H1 (cell line): ENCODE data around the gene STAG1. TPM values are rescaled to one million over a fixed set of nuclear protein-coding genes. Genes with fewer than 3 reads are reported as not detected.

ENCODE experiments used
- CTCF ChIA-PET: fragments of 300-600 bp; sonication (Branson Sonifier 250); formaldehyde crosslinking; loops from one replicate; lab custom pipeline; 2021; ENCODE audit not compliant: partially characterized antibody; lab: Charles Lee
- POLR2A ChIA-PET: fragments of 300-600 bp; sonication (Branson Sonifier 250); formaldehyde crosslinking; loops from one replicate; lab custom pipeline; 2021; ENCODE audit warnings: inconsistent platforms; ENCODE audit not compliant: partially characterized antibody; lab: Charles Lee
- DNase-seq, 2 experiments: peaks; one replicate each; pipeline versions ENCODE4 v3.0.0 to v3.0.0-alpha.2; 2010 to 2022; ENCODE audit warnings: low spot score in 2 of 2, low read depth in 1 of 2, mixed read lengths in 1 of 2
- FAIRE-seq: peaks from 2 replicates; lab custom pipeline; 2011; peaks lifted over from hg19 to GRCh38; lab: Jason Lieb, UNC
- H2AFZ ChIP-seq: 2 replicates; pipeline ENCODE4 v1.8.1; 2012; ENCODE audit warnings: low read length, inconsistent platforms
- H2AK5ac ChIP-seq: 2 replicates; pipeline ENCODE4 v1.6.1; 2013; ENCODE audit warnings: low read depth, low read length
- H2BK120ac ChIP-seq: replicated peaks from 2 replicates; pipeline ENCODE3; 2013; ENCODE audit warnings: low read depth, low read length, inconsistent platforms
- H2BK12ac ChIP-seq: 2 replicates; pipeline ENCODE4 v1.6.1; 2013; ENCODE audit warnings: low read depth, low read length
- H2BK15ac ChIP-seq: 2 replicates; pipeline ENCODE4 v1.6.1; 2013; ENCODE audit warnings: low read length
- H2BK20ac ChIP-seq: 2 replicates; pipeline ENCODE4 v1.6.1; 2013; ENCODE audit warnings: low read length
- H2BK5ac ChIP-seq: 2 replicates; pipeline ENCODE4 v1.6.1; 2013; ENCODE audit warnings: low read depth, low read length
- H3K14ac ChIP-seq: 2 replicates; pipeline ENCODE4 v1.6.1; 2013; ENCODE audit warnings: inconsistent platforms; ENCODE audit not compliant: insufficient read length
- H3K18ac ChIP-seq: 2 replicates; pipeline ENCODE4 v1.6.1; 2013; ENCODE audit warnings: low read length; ENCODE audit errors: extremely low read depth
- H3K23ac ChIP-seq: 2 replicates; pipeline ENCODE4 v1.6.1; 2013; ENCODE audit warnings: inconsistent platforms; ENCODE audit not compliant: insufficient read length
- H3K23me2 ChIP-seq: 2 replicates; pipeline ENCODE4 v1.6.1; 2013; ENCODE audit warnings: low read depth, low read length
- H3K27ac ChIP-seq: 2 replicates; pipeline ENCODE4 v1.6.1; 2011; ENCODE audit warnings: low read depth, low read length, inconsistent platforms
- H3K27me3 ChIP-seq, 4 experiments: replicated peaks in 1 of 4; 1 replicate in 1 of 4; 2 replicates in 3 of 4; pipeline versions ENCODE4 v1.6.1 to v1.8.1; 2011 to 2013; ENCODE audit warnings: low read length in 3 of 4, mild to moderate bottlenecking in 3 of 4, inconsistent platforms in 2 of 4, mixed read lengths in 2 of 4, moderate library complexity in 1 of 4; ENCODE audit not compliant: control insufficient read depth in 3 of 4, insufficient read depth in 3 of 4; ENCODE audit errors: extremely low read depth in 1 of 4
- H3K36me3 ChIP-seq, 4 experiments: 2 replicates each; pipeline versions ENCODE4 v1.6.1 to v1.8.1; 2011 to 2013; ENCODE audit warnings: mild to moderate bottlenecking in 4 of 4, low read length in 3 of 4, moderate library complexity in 2 of 4, control low read depth in 1 of 4, inconsistent platforms in 1 of 4; ENCODE audit not compliant: insufficient read depth in 4 of 4, control insufficient read depth in 2 of 4
- H3K4ac ChIP-seq: replicated peaks from 2 replicates; pipeline ENCODE3; 2013; ENCODE audit warnings: low read length, low read depth, mixed read lengths, inconsistent platforms; ENCODE audit not compliant: insufficient read length
- H3K4me1 ChIP-seq, 4 experiments: replicated peaks in 1 of 4; 1 replicate in 1 of 4; 2 replicates in 3 of 4; pipeline versions ENCODE4 v1.6.1 to v1.8.1; 2011 to 2013; ENCODE audit warnings: low read length in 3 of 4, inconsistent platforms in 2 of 4, mixed read lengths in 1 of 4; ENCODE audit not compliant: insufficient read depth in 4 of 4, control insufficient read depth in 3 of 4
- H3K4me2 ChIP-seq, 2 experiments: 2 replicates each; pipeline versions ENCODE4 v1.6.1 to v1.8.1; 2011 to 2013; ENCODE audit warnings: low read depth in 2 of 2, low read length in 2 of 2, control low read depth in 1 of 2, inconsistent platforms in 1 of 2, mild to moderate bottlenecking in 1 of 2; ENCODE audit not compliant: insufficient read depth in 1 of 2
- H3K4me3 ChIP-seq, 4 experiments: fragments of 200-600, 300-600 bp in 1 of 4; sonication (generic), shearing (Covaris generic), sonication (Bioruptor Twin) in 1 of 4; 2 replicates each; pipeline versions ENCODE4 v1.5.1 to v1.8.1; 2011 to 2016; ENCODE audit warnings: low read length in 4 of 4, low read depth in 3 of 4, control low read depth in 2 of 4, inconsistent platforms in 2 of 4, mild to moderate bottlenecking in 2 of 4, mixed read lengths in 1 of 4, moderate library complexity in 1 of 4; ENCODE audit not compliant: insufficient read depth in 2 of 4; ENCODE audit errors: extremely low read depth in 1 of 4
- H3K56ac ChIP-seq: replicated peaks from 2 replicates; pipeline ENCODE3; 2013; ENCODE audit warnings: low read depth, mild to moderate bottlenecking, mixed read lengths, low read length, inconsistent platforms; ENCODE audit not compliant: insufficient read length
- H3K79me1 ChIP-seq: 2 replicates; pipeline ENCODE4 v1.6.1; 2013; ENCODE audit warnings: low read depth, low read length, control low read depth
- H3K79me2 ChIP-seq, 2 experiments: 2 replicates each; pipeline versions ENCODE4 v1.6.1 to v1.8.1; 2012 to 2013; ENCODE audit warnings: low read length in 2 of 2, mild to moderate bottlenecking in 2 of 2, inconsistent platforms in 1 of 2; ENCODE audit not compliant: insufficient read depth in 2 of 2, control insufficient read depth in 1 of 2
- H3K9ac ChIP-seq, 4 experiments: replicated peaks in 1 of 4; 1 replicate in 1 of 4; 2 replicates in 3 of 4; pipeline versions ENCODE4 v1.6.1 to v1.8.1; 2011 to 2013; ENCODE audit warnings: low read depth in 3 of 4, low read length in 3 of 4, control low read depth in 2 of 4, mild to moderate bottlenecking in 2 of 4, moderate library complexity in 2 of 4, inconsistent platforms in 1 of 4; ENCODE audit errors: extremely low read depth in 1 of 4
- H3K9me3 ChIP-seq, 2 experiments: 2 replicates each; pipeline versions ENCODE4 v1.6.1 to v1.8.1; 2012 to 2013; ENCODE audit warnings: mild to moderate bottlenecking in 2 of 2, moderate library complexity in 2 of 2, control low read depth in 1 of 2, inconsistent platforms in 1 of 2, low read depth in 1 of 2, low read length in 1 of 2, mixed read lengths in 1 of 2; ENCODE audit not compliant: insufficient read depth in 2 of 2
- H4K20me1 ChIP-seq, 2 experiments: replicated peaks in 1 of 2; 2 replicates each; pipeline versions ENCODE3 to v1.8.1; 2011 to 2013; ENCODE audit warnings: inconsistent platforms in 2 of 2, low read length in 2 of 2, mild to moderate bottlenecking in 1 of 2; ENCODE audit not compliant: insufficient read depth in 2 of 2, control insufficient read depth in 1 of 2
- H4K5ac ChIP-seq: 2 replicates; pipeline ENCODE4 v1.6.1; 2013; ENCODE audit warnings: low read length, low read depth, mixed read lengths, inconsistent platforms; ENCODE audit not compliant: insufficient read length
- H4K8ac ChIP-seq: 2 replicates; pipeline ENCODE4 v1.8.0; 2013; ENCODE audit warnings: mild to moderate bottlenecking, moderate library complexity, low read length, inconsistent platforms; ENCODE audit not compliant: insufficient read depth; ENCODE audit errors: extremely low read depth
- H4K91ac ChIP-seq: replicated peaks from 2 replicates; pipeline ENCODE3; 2013; ENCODE audit warnings: low read length, mixed read lengths, inconsistent platforms; ENCODE audit not compliant: insufficient read length
- BCL11A ChIP-seq, 2 experiments: IDR thresholded peaks; one replicate each; pipeline ENCODE4 v1.6.1; 2011; ENCODE audit warnings: low read depth in 2 of 2, low read length in 2 of 2, mild to moderate bottlenecking in 2 of 2
- BRCA1 ChIP-seq: IDR thresholded peaks from 2 replicates; pipeline ENCODE4 v1.6.1; 2012; ENCODE audit warnings: low read depth, low read length, improper control_type of control experiment
- CREB1 ChIP-seq: IDR thresholded peaks from 2 replicates; pipeline ENCODE4 v1.6.1; 2012; ENCODE audit warnings: inconsistent platforms
- HDAC2 ChIP-seq, 2 experiments: fragments of 300-600 bp in 1 of 2; sonication (generic) in 1 of 2; IDR thresholded peaks; 2 replicates each; pipeline ENCODE4 v1.6.1; 2011 to 2012; ENCODE audit warnings: low read depth in 2 of 2, low read length in 2 of 2, mild to moderate bottlenecking in 2 of 2, moderate library complexity in 2 of 2, borderline replicate concordance in 1 of 2, inconsistent platforms in 1 of 2
- KDM1A ChIP-seq: fragments of 200-600, 300-600 bp; sonication (generic); IDR thresholded peaks from 2 replicates; pipeline ENCODE4 v1.7.1; 2016; ENCODE audit warnings: mild to moderate bottlenecking, low read length, borderline replicate concordance
- RBBP5 ChIP-seq: IDR thresholded peaks from 2 replicates; pipeline ENCODE4 v1.7.1; 2012; ENCODE audit warnings: low read depth, mild to moderate bottlenecking, inconsistent platforms, low read length, moderate library complexity, borderline replicate concordance
- TAF1 ChIP-seq: IDR thresholded peaks from 2 replicates; pipeline ENCODE4 v1.6.1; 2011; ENCODE audit warnings: mild to moderate bottlenecking, low read depth, low read length
- TAF7 ChIP-seq: optimal IDR thresholded peaks from 2 replicates; pipeline ENCODE3; 2011; ENCODE audit warnings: low read depth, mild to moderate bottlenecking, inconsistent platforms, low read length, moderate library complexity, borderline replicate concordance
- WGBS, 2 experiments: shearing (Covaris generic) in 1 of 2; methylation state at CpG; one replicate each; pipeline versions ENCODE4 v1.1.6 to v1.1.7; 2013 to 2015; ENCODE audit warnings: low lambda C conversion rate in 2 of 2, mixed read lengths in 2 of 2, inconsistent platforms in 1 of 2, low coverage in 1 of 2, missing lambda C conversion rate in 1 of 2; ENCODE audit not compliant: insufficient replicate concordance in 2 of 2, insufficient coverage in 1 of 2, insufficient read length in 1 of 2; ENCODE audit errors: extremely low coverage in 1 of 2, missing lambda C conversion rate in 1 of 2; 5-methylcytosine and 5-hydroxymethylcytosine counted together
- polyA plus RNA-seq, 7 experiments: library from polyadenylated mRNA; depleted of rRNA in 3 of 7; stranded (reverse) in 5 of 7; unstranded in 2 of 7; fragments of >200 nt in 5 of 7; fragments of 200-250 nt in 2 of 7; gene quantifications; 1 replicate in 5 of 7; 2 replicates in 1 of 7; 4 replicates in 1 of 7; pipeline versions ENCODE4 v1.2.1 to v1.2.3, GENCODE V29; 2011 to 2013; ENCODE audit warnings: missing spikeins in 2 of 7, mixed read lengths in 2 of 7
- total RNA-seq: library from RNA; stranded (reverse); fragmentation: NEBNext Ultra II Directional; extraction: Animal tissue kit (Norgen Biotek cat#: 25700); gene quantifications from 2 replicates; pipeline ENCODE4 v1.2.1, GENCODE V29; 2021
- TF ChIP-seq, protein P1 (sequence below), 3 experiments: IDR thresholded peaks; 1 replicate in 2 of 3; 2 replicates in 1 of 3; pipeline versions ENCODE4 v1.5.1 to v1.6.1; 2011; ENCODE audit warnings: low read length in 3 of 3, mild to moderate bottlenecking in 3 of 3, inconsistent platforms in 2 of 3, low read depth in 1 of 3, moderate library complexity in 1 of 3; ENCODE audit not compliant: insufficient read depth in 1 of 3; ENCODE audit errors: control extremely low read depth in 1 of 3

STAG1 gene
- total and polyA plus RNA-seq, 2 of the 8 experiments (the other 6 are each of a cell fraction or from before 2014, with no cell fraction given): 4.6 to 23.4 TPM

DNA sequence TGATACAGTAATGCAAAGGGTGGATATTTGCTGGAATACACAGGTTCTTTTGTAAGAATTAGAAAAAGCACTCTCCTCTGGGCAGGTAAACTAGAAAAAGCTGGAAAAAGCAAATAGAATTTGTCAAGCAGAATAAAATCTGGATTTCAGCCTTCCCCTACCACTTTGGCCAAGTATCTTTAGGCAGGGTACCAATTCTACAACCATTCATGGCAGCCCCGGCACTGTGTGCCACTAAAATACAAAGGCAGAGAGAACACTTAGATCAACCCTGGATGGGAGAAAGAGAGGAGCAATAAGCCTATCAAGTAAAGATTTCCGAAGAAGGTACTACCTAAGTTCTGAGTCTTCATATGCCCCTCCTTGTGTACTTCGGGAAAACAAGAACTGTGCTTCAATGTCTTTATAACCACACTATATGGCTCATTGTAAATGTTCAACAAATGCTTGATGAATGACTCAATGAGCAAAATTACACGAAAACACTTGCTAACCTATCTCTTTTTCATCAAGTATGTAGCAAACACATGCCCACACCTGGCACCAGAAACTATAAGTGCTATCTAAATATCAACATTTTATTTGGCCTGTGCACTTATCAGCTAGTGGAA, 20.8 kb downstream of the STAG1 start:
- no peak for DNase-seq
- Histone ChIP-seq H2BK15ac (no peak overlapping the region), H4K5ac (no peak overlapping the region), H4K91ac (no peak overlapping the region), H3K79me2 (peaks cover 5 to 95% of the 10 kb centered on the region in 2 experiments; a peak in 3 of 4 replicates), H2BK20ac (no peak overlapping the region), H3K79me1 (peaks cover 5% of the 10 kb centered on the region; the same call in 1 of the 2 replicates), H2BK120ac (no peak overlapping the region), H3K4me1 (peaks cover 0 to 3% (median 1%) of the 10 kb centered on the region in 4 experiments; a peak in 2 of 7 replicates), H4K20me1 (no peaks in the 10 kb centered on the region), H2AFZ (no peak overlapping the region), H3K4me3 (no peak overlapping the region), H3K27me3 (no peaks in the 10 kb centered on the region), H3K36me3 (no peaks in the 10 kb centered on the region), H2BK5ac (no peak overlapping the region), H3K27ac (no peak overlapping the region), H3K23ac (no peak overlapping the region), H3K23me2 (no peaks in the 10 kb centered on the region), H2BK12ac (no peak overlapping the region), H3K9me3 (no peaks in the 10 kb centered on the region), H3K18ac (no peak overlapping the region), H3K4ac (no peak overlapping the region), H3K14ac (no peak overlapping the region), H3K56ac (no peak overlapping the region), H3K9ac (no peak overlapping the region), H2AK5ac (no peak overlapping the region), H4K8ac (no peak overlapping the region), H3K4me2 (no peak overlapping the region)
- WGBS, 2 experiments: 84% methylated on average over 4 of the region's 4 CpGs; no CpG with 5 or more reads in 1 of the 2 experiments
- TF ChIP-seq TAF1: no peak
- TF ChIP-seq, protein P1, sequence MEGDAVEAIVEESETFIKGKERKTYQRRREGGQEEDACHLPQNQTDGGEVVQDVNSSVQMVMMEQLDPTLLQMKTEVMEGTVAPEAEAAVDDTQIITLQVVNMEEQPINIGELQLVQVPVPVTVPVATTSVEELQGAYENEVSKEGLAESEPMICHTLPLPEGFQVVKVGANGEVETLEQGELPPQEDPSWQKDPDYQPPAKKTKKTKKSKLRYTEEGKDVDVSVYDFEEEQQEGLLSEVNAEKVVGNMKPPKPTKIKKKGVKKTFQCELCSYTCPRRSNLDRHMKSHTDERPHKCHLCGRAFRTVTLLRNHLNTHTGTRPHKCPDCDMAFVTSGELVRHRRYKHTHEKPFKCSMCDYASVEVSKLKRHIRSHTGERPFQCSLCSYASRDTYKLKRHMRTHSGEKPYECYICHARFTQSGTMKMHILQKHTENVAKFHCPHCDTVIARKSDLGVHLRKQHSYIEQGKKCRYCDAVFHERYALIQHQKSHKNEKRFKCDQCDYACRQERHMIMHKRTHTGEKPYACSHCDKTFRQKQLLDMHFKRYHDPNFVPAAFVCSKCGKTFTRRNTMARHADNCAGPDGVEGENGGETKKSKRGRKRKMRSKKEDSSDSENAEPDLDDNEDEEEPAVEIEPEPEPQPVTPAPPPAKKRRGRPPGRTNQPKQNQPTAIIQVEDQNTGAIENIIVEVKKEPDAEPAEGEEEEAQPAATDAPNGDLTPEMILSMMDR (IDR thresholded peaks at IDR 0.05; ENCODE audit: control extremely low read depth in 1 of 3, insufficient read depth in 1 of 3, low read depth in 1 of 3, low read length in 3 of 3): no peak
- TF ChIP-seq BRCA1: no peak
- no peak for TF ChIP-seq KDM1A
- TF ChIP-seq CREB1: no peak
- TF ChIP-seq BCL11A (IDR thresholded peaks at IDR 0.05; ENCODE audit: low read depth in 2 of 2, low read length in 2 of 2): no peak
- no peak for TF ChIP-seq TAF7
- TF ChIP-seq RBBP5: no peak
- TF ChIP-seq HDAC2 (IDR thresholded peaks at IDR 0.05; ENCODE audit: borderline replicate concordance in 1 of 2, low read depth in 2 of 2, low read length in 2 of 2): no peak
- ChIA-PET CTCF (interaction anchor here (0.6 to 1.6 kb wide), 4 partner anchors 10 to 72 kb away, joined by 3 to 8 read pairs (median 3); partner anchors contain the start of gene STAG1), POLR2A (no interaction called here)
- no peak for FAIRE-seq
